RPMI7951 (cell line): ENCODE data around the gene REX1BD. TPM values are rescaled to one million over a fixed set of nuclear protein-coding genes. Genes with fewer than 3 reads are reported as not detected.
A peak's percentile ranks its signal among the peaks of the same experiment; 100 is the strongest.
"Not testable (repeated sequence)": the region's sequence is repeated elsewhere in the genome, so short reads cannot be mapped to it uniquely, and the experiment has no call there.

Source experiments
- DNase-seq: peaks from one replicate; pipeline ENCODE4 v3.0.0-alpha.2; 2012; ENCODE audit warnings: low read depth
- total RNA-seq: library from RNA; depleted of rRNA; stranded (reverse); fragments of >200 nt; shearing (Covaris generic); gene quantifications from 2 replicates; pipeline ENCODE4 v1.2.3, GENCODE V29; 2014

The REX1BD gene
- total RNA-seq, 1 experiment from 2014 or later: 84.0 TPM

DNA sequence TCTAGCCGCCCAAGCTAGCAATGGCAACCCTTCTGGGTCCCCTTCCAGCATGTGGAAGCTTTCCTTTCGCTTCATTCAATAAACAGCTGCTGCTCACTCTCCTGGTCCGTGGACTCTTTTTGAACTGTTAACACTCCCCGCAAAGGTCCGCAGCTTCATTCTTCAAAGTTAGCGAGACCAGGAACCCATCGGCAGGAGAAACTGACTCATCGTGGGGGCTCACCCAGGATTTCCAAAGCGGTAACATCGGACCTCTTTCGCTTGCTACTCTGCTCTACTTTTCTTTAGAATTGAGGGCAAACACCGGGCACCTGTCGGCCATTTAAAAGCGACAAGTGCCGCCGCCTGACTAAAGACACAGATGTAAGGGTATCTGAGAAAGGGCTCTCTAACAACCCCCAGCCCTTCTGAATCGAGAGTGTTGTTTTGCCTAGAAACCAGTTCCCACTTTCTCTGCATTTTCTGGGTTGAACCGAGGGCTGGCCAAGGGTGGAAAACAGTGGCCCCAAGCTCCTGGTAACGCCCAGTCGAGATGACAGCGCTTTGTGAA lies 11.2 kb upstream of the REX1BD start:
- DNase-seq: no peak

DNA sequence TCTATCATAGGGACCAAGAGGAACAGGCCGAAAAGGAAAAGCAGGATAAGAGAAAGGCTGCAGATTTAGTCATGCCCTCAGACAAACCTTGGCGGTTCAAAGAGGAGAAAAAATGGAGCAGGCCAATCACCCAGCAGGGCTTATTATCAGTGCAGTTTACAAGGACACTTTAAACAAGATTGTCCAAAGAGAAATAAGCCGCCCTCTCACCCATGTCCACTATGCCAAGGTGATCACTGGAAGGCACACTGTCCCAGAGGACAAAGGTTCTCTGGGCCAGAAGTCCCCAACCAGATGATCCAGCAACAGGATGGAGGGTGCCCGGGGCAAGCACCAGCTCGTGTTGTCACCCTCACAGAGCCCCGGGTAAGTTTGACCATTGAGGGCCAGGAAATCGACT lies 8.3 kb upstream of the REX1BD start:
- DNase-seq: no peak

DNA sequence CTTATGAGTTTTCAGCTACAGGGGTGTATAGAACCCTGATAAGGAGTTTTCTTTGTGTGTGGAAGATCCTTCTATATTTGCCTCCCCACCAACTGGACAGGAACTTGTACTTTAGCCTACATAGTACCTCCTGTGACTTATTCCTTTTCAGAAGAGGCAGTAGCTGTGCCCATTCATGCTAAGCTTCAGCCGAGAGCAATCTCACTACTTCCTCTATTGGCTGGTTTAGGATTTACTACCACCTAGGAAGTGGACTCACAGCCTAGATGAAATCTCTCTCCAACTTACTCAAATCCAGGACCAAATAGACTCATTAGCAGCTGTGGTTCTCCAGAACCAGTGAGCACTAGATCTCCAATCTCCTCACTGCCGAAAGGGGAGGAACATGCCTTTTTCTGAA lies 2.3 kb upstream of the REX1BD start:
- DNase-seq: no peak

DNA sequence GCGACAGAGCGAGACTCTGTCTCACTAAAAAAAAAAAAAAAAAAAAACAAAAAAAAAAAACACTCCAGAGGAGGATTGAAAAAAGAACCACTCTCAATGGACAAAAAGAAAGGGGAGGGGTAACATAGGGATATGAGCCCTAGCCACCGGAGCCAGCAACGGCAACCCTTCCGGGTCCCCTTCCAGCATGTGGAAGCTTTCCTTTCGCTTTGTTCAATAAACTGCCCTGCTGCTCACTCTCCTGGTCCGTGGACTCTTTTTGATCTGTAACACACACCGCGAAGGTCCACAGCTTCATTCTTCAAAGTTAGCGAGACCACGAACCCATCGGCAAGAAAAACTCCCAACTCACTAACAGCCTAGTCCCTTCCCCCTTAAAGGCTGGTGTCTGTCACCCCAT lies 1.0 kb upstream of the REX1BD start:
- DNase-seq: no peak

DNA sequence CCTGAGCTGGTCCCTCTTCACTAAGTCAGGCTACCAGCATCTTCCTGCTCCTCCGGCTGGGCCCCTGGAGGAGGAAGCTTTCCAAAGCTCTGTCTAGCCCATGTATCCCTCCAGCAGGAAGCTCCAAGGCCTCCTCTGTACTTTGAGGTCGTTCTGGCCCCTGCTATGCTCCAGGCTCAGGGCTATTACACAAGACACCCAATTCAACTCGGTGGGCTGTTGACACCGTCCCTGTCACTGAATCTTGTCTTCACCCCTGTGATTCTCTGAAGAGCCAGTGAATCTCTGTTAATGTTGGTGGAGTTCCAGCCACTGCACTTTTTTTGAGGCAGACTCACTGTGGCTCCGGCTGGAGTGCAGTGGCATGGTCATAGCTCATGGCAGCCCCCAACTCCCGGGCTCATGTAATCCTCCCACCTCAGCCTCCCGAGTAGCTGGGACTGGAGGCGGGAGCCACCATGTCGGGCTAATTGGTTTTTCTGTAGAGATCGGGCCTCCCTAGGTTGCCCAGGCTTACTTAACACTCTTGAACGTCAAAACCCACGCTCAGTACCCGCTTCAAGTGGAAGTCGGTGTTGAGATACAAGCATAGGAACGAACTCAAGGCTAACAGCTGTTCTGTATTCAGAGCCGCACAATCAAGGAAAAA lies 512 bp upstream of the REX1BD start:
- no peak for DNase-seq

DNA sequence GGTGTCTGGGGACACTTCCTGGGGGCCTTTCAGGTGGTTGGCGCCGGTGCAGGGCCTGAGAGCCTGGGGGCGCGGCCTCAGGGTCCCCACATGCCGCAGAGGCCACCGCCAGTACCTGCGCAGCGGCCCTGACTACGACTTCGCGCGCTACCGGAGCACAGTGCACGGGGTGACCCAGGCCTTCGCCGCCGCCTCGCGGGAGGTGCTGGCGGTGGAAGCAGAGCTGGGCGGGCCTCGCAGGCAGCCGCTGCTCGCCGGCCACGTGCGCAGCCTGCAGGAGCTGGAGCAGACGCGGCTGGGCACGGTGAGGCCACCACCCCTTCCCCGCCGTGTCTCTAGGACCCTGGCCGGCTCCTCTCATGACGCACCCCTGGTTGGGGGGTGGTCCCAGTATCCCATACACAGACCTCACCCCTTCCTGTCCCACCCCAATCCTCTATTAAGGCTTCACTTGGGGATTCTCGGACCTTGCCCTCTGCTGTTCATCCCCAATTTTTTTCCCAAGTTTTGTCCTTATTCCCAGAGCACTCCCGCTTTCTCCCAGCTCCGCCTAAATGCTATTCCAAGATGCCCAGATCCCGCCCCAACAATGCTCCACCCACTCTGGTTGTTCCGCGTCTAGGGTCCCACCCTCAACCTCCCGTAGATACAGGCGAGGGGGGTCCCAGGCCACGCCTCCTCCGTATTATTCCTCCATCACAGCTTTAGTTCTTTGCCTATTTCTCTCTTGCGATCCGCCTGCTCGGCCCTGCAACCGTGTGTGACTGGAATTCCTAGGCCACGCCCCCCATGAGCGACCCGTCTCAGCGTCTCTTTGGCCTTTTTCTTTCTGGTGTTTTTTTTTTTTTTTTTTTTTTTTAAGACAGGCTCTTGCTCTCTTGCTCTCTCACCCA lies 1.0 kb downstream of the REX1BD start:
- peak; percentile 64 for DNase-seq

DNA sequence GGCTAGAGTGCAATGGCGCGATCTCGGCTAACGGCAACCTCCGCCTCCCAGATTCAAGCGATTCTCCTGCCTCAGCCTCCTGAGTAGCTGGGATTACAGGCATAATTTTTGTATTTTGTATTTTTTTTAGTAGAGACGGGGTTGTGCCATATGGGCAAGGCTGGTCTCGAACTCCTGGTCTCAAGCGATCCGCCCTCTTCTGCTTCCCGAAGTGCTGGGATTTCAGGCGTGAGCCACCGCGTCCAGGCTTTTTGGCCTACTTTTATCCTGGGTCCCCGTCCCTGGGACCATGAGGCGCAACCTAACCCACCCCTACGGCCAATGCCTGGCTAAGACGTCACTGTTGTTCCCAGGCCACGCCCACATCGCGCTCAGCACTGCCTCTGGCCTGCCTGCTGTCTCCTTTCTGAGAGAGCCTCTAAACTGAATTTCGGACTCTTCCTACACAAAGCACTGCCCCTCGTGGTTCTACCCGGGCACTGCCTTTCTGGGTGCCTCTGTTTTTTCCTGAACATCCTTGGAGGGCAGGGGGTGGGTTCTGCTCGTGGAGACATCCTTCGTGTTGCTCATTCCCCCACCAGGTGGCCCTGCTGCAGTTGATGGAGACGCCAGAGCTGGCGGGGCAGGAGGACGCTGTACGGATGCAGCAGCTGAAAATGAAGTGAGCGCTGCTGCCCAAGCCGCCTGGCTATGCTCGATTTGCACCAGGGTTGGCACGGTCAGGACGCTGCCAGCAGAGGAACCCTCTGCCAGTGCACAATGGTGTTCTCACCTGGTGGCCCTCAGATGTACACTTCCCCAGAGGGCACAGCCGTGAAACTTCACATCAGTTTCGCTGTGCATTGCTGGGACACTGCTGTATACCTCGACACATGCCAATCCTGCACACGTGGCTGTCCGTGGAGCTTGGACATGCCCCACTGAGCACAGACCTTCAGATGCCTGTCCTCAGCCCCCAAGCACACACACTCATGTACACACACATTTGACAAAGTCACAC lies 2.0 kb downstream of the REX1BD start:
- DNase-seq: no peak

DNA sequence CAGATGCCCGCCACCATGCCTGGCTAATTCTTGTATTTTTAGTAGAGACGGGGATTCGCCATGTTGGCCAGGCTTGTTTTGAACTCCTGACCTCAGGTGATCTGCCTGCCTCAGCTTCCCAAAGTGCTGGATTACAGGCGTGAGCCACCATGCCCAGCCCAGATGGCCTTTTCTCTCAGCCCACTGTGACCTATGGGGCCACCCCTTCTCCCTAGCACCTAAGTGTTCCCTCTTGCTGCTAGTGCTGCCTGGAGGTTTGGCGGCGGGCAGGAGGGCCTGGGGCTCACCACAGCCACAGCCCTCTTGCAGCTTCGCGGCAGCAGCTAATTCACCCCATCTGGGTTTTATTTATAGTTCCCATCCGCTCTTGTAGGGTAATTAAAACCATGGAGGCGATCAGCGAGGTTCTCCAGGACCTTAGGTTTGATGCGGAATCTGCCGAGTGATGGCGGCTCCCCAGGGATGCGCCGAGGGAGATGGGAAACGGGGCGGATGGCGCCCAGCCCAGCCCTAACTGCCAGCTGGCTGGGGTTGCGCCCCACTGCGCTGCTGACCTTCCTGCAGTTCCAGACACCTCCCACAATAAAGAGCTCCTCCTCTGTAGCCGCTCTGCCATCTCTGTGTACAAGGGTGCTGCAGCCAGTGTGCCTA lies 3.3 kb downstream of the REX1BD start:
- DNase-seq: peak; percentile 22

DNA sequence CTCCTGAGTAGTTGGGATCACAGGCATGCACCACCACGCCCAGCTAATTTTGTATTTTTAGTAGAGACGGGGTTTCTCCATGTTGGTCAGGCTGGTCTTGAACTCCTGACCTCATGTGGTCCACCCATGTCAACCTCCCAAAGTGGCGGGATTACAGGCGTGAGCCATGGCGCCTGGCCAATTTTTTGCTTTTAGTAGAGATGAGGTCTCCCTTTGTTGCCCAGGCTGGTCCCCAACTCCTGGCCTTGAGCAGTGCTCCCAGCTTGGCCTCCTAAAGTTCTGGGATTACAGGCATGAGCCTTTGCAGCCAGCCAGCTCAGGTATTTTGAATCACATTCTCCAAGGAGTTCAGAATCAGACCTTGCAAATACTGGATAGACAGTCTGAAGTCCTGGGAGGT lies 4.1 kb downstream of the REX1BD start:
- not testable (repeated sequence) for DNase-seq

DNA sequence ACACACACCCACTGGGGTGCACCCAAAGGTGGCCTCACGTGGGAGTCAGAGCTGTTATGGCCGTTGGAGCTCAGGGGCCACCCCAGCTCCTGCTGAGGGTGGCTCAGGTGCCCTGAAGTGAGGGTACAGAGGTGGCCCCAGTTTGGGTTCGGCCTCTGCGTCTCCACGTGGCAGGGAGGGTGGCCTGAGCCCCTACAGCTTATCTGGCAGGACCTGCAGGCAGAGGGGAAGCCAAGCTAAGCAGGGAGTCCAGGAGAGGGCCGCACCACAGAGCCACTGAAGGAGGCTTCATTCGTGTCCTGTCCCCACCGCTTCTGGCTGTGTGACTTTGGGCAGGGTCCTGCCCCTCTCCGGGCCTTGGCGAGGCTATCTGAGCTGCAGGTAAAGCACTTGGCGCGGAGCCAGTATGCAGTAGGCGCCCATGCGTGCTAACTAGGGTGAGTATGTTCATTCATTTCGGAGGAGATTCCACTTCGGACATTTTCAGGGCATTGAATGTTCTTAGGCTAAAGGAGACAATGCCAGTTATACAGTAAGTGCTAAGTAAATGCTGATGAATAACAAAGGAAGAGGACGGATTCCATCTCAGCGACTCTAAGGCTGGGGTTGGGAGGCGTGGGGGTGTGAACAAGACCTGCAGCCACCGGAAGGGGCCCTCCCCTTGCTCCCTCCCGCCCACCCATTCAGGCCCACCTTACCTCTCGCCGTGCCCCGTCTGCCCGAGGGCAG lies 4.9 kb downstream of the REX1BD start:
- no peak for DNase-seq

DNA sequence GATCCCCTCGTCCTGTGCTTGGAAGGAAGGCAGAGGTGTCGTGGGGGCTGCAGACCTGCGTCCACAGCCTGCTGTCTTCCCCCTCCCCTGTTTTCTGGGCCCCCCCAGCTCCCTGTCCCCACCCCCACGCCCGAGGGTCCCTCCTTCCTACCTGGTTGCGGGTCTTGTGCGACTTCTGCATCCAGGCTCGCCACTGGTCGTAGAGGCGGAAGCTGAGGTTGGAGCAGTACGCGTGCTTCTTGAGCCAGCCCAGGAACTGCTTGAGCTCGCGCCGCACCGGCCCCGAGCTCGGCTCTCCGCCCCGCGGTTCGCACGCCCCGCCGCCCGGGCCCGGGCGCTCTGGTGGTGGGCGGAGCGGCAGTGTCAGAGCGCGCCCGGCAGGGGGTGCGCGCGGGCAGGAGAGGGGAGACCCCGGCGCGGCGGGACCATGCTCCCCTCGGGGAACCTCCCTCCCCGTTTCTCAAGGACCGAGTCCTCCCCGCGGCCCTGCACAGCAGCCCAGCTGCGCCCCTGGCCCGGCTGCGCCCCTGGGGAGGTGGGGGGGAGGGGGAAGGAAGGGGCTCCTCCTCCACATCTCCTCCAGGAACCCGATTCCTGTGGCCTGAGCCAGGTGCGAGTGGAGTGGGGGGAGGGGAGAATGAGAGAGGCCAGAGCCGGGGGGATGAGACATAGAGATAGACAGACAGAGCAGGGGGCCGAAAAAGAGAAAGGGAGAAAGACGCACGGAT lies 5.7 kb downstream of the REX1BD start:
- DNase-seq: peak; percentile 69

DNA sequence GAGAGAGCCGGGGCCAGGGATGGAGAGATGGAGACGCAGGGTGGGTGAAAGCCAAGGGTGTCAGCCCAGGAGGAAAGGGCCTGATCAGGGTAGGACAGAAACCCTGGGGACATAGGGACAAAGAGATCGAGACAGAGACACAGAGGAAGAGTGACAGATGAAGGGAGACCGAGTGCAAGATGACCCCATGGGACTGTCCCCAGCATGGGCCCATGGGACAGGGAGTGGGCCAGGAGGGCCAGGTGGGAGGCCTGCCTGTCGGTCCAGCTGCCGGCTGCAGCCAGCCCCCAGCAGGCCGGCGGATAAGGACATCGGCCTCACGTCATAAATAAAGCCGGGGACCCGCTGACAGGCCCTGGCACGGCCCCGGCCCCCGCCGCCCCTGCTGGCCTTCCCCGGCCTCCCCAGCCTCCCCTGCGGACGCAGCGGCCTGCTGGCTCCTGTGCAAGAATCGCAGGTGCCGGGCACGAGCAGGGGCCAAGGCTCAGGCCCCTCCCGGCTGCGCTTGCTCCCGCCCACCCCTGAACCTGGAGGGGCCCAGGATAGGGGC lies 6.3 kb downstream of the REX1BD start:
- DNase-seq: no peak

DNA sequence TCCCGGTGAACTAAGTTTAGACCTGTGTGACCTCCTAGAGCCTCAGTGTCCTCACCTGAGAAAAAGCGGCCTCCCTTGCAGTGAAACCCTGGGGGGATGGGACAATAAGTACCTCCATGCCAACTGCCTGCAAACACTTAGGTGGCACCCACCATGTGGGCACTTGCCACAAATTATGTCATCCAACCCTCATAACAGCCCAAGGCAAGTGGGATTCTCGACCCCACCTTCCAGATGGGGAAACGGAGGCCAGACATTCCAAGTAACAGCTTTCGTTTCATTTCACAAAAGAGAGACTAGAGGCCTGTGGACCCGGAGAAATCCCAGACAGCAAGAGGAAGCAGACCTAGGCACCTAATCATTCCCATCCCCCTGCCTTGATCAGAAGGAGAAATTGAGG lies 6.9 kb downstream of the REX1BD start:
- DNase-seq: no peak

DNA sequence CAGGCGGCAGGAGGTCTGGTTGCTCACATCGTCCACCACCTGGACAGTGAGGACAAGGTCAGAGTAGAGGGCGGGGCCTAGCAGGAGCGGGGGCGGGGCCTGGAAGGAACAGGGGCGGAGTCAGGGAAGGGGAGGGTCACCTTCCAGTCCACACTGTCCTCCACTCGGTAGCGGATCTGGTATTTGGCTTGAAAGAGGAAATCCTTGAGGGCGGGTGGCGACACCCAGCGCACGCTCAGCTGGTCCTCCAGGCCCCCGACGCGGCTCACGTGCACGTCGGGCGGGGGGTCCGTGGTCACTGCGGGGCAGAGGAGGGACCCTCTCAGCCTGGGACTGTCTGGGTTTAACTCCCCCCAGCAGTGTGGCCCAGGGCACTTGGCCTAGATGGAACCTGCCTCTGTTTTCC lies 8.2 kb downstream of the REX1BD start:
- peak; percentile 54 for DNase-seq

DNA sequence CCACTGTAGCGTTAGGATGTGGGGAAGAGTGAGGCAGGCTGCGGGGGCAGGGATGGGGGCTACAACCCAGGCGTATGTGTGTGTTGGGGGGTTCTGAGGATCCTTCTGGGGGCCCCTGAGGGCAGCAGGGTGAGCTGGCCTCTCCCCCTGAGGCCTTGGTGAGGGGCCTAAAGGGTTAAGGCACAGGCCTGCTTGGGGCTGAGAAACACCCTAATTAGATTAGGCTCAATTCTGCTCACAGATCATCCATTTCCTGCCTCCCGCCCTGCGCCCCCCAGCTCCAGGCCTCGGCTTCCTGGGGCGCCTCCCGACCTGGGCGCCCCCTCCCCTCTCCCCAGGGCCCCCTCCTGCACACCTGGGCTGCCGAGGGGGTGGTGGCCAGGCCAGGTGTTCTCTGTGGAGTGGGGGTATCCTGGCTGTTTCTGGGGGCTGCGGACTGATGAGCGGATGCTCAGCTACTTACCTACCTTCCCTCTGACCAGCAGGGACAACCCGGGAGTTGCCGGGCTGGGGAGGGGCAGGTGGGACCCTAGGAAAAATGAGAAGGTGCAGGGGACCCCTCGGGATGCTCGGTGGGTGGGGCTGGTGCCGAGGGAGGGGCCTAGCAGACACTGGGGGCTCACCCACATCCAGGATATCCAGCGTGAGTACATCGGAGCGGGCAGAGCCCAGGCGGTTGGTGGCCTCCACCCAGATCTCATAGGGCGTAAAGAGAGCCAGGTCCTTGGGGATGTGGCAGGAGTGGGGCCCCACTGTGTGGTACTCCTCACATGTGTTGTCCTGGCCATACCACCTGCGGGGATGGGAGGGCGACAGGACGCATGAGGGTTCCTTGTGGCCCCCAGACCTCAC lies 9.4 kb downstream of the REX1BD start:
- DNase-seq: no peak

DNA sequence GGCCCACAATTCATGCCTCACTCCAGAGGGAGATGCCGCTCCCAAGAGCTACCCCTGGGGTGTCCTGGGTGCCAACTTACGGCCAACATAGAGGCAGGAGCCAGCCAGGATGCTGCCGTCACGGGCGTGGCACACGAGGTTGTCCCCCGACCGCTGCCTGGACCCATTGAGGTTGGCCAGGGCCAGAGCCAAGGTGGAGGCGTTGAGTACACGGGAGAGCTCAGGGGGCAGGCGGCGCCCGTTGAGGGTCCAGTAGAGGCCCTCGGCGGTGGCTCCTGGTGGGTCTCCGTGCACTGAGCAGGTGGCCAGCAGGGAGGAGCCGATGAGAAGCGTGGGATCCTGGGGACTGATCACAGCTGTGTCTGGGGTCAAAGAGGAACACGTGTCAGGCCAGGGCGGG lies 10.9 kb downstream of the REX1BD start:
- DNase-seq: no peak

DNA sequence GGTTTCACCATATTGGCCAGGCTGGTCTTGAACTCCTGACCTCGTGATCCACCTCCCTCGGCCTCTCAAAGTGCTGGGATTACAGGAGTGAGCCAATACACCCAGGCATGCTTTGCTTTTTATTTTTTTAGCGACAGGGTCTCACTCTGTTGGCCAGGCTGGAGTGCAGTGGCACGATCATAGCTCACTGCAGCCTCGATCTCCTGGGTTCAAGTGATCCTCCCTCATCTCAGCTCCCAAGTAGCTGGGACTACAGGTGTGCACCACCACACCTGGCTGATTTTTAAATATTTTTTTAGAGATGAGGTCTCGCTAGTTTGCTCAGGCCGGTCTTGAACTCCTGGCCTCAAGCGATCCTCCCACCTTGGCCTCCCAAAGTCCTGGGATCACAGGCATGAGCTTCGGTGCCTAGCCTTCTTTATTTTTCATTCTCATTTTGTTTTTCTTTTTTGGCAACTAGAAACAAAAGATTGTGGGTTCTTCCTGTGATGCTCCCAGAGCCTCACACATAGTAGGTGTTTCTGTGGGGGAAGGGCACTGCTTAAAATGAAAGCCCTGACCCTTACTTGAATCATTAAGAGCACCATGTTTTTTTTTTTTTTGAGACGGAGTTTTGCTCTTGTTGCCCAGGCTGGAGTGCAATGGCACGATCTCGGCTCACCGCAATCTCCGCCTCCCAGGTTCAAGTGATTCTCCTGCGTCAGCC lies 12.2 kb downstream of the REX1BD start:
- not testable (repeated sequence) for DNase-seq

DNA sequence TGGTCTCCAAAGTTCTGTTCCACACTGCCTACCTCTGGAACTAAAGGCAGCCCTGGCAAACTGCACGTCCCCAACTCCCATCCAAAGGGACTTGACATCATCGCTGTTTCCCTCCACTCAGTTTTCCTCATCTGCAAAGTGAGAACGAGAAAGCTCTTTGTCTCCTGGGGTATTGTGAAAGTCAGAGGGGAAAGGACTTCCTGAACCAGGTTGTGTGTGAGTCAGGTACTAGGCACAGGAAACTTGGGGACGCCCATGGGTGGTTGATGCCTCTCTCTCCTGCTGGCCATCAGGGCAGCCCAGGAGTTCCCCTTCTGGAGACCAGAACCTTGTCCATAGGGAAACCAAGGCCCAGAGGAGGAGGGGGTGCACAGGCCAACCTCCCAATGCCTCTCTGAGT lies 13.3 kb downstream of the REX1BD start:
- DNase-seq: no peak
